Activated T-cell treated with anti-CD3 and anti-CD28 coated beads, Interleukin-2, amount 50 U/mL, for 72 hours (primary cell): Measurements from ENCODE around the gene AZU1. TPM values are rescaled to one million over a fixed set of nuclear protein-coding genes. Genes with fewer than 3 reads are reported as not detected.

ENCODE experiments used
- ATAC-seq, 2 donors: fragments of 150-1000 bp; cut with Tn5 transposase; replicated peaks in 1 of 2; 2 replicates each; pipeline ENCODE4 v1.10.0; 2021; ENCODE audit warnings: moderate library complexity in 2 of 2, mild to moderate bottlenecking in 1 of 2
- DNase-seq, 2 donors: peaks; one replicate each; pipeline ENCODE4 v3.0.0; 2021 to 2022; ENCODE audit warnings: mixed read lengths in 1 of 2
- H3K27ac Mint-ChIP-seq: one replicate; pipeline ENCODE4 v1.8.0; 2022; ENCODE audit warnings: mild to moderate bottlenecking, moderate library complexity, mixed read lengths
- H3K27me3 Mint-ChIP-seq: one replicate; pipeline ENCODE4 v1.8.0; 2022; ENCODE audit warnings: low read depth, mixed read lengths
- H3K36me3 Mint-ChIP-seq, 2 donors: one replicate each; pipeline ENCODE4 v1.8.0; 2022; ENCODE audit warnings: mixed read lengths in 2 of 2, mild to moderate bottlenecking in 1 of 2; ENCODE audit not compliant: insufficient read depth in 2 of 2
- H3K4me1 Mint-ChIP-seq: one replicate; pipeline ENCODE4 v1.8.0; 2022; ENCODE audit warnings: low read depth, mixed read lengths
- H3K4me3 Mint-ChIP-seq, 2 donors: one replicate each; pipeline ENCODE4 v1.8.0; 2022; ENCODE audit warnings: mild to moderate bottlenecking in 2 of 2, mixed read lengths in 2 of 2, moderate library complexity in 2 of 2
- H3K9me3 Mint-ChIP-seq, 2 donors: one replicate each; pipeline ENCODE4 v1.8.0; 2022; ENCODE audit warnings: mixed read lengths in 2 of 2
- total RNA-seq, 2 donors: library from RNA; stranded (reverse); gene quantifications; one replicate each; pipeline ENCODE4 v1.2.3, GENCODE V29; 2022

AZU1 gene
- total RNA-seq, 2 donors from 2014 or later: not detected

GRCh38 chr19:866769-867300, 39.2 kb downstream of the AZU1 start:
- Mint-ChIP-seq H3K9me3 (no peaks in the 10 kb centered on the region), H3K4me1 (peaks cover 15% of the 10 kb centered on the region), H3K27me3 (no peaks in the 10 kb centered on the region), H3K4me3 (no peak overlapping the region), H3K36me3 (peaks cover 2 to 4% of the 10 kb centered on the region in 2 donors), H3K27ac (no peak overlapping the region)
- ATAC-seq (no peak), DNase-seq (no peak)

GRCh38 chr19:867301-867793, 39.7 kb downstream of the AZU1 start:
- no peak overlapping the region for H3K27ac Mint-ChIP-seq
- peaks cover 19% of the 10 kb centered on the region for H3K4me1 Mint-ChIP-seq
- H3K27me3 Mint-ChIP-seq: no peaks in the 10 kb centered on the region
- H3K9me3 Mint-ChIP-seq: no peaks in the 10 kb centered on the region
- ATAC-seq: no peak
- no peak overlapping the region for H3K4me3 Mint-ChIP-seq
- peaks cover 2 to 4% of the 10 kb centered on the region in 2 donors for H3K36me3 Mint-ChIP-seq
- no peak for DNase-seq

GRCh38 chr19:867855-868457, 40.3 kb downstream of the AZU1 start:
- H3K9me3 Mint-ChIP-seq: no peaks in the 10 kb centered on the region
- no peak overlapping the region for H3K27ac Mint-ChIP-seq
- peaks cover 2 to 4% of the 10 kb centered on the region in 2 donors for H3K36me3 Mint-ChIP-seq
- no peak for DNase-seq
- H3K4me3 Mint-ChIP-seq: no peak overlapping the region
- no peaks in the 10 kb centered on the region for H3K27me3 Mint-ChIP-seq
- H3K4me1 Mint-ChIP-seq: peaks cover 20% of the 10 kb centered on the region
- ATAC-seq: no peak

GRCh38 chr19:868458-869244, 41.0 kb downstream of the AZU1 start:
- H3K4me1 Mint-ChIP-seq: peaks cover 14% of the 10 kb centered on the region
- no peak for DNase-seq
- H3K27me3 Mint-ChIP-seq: no peaks in the 10 kb centered on the region
- H3K9me3 Mint-ChIP-seq: no peaks in the 10 kb centered on the region
- no peak overlapping the region for H3K27ac Mint-ChIP-seq
- H3K36me3 Mint-ChIP-seq: peaks cover 2 to 4% of the 10 kb centered on the region in 2 donors
- no peak for ATAC-seq
- no peak overlapping the region for H3K4me3 Mint-ChIP-seq

GRCh38 chr19:869245-870177, 41.9 kb downstream of the AZU1 start:
- H3K9me3 Mint-ChIP-seq: no peaks in the 10 kb centered on the region
- H3K27ac Mint-ChIP-seq: no peak overlapping the region
- peaks cover 11% of the 10 kb centered on the region for H3K4me1 Mint-ChIP-seq
- H3K36me3 Mint-ChIP-seq: peaks cover 2 to 4% of the 10 kb centered on the region in 2 donors
- ATAC-seq (no peak), DNase-seq (no peak)
- no peaks in the 10 kb centered on the region for H3K27me3 Mint-ChIP-seq
- no peak overlapping the region for H3K4me3 Mint-ChIP-seq

- no peak for ATAC-seq
- Mint-ChIP-seq H3K27ac (no peak overlapping the region), H3K36me3 (peaks cover 2 to 4% of the 10 kb centered on the region in 2 donors), H3K9me3 (no peaks in the 10 kb centered on the region), H3K4me1 (peaks cover 11% of the 10 kb centered on the region), H3K4me3 (peak overlapping the region; percentile 36 to 52), H3K27me3 (no peaks in the 10 kb centered on the region)
- DNase-seq: no peak
Measured at GRCh38 chr19:870314-870713, 42.7 kb downstream of the AZU1 start.

GRCh38 chr19:870963-871401, 43.3 kb downstream of the AZU1 start:
- H3K27ac Mint-ChIP-seq: no peak overlapping the region
- H3K9me3 Mint-ChIP-seq: no peaks in the 10 kb centered on the region
- H3K36me3 Mint-ChIP-seq: peaks cover 2 to 4% of the 10 kb centered on the region in 2 donors
- DNase-seq: no peak
- H3K27me3 Mint-ChIP-seq: no peaks in the 10 kb centered on the region
- ATAC-seq: no peak
- H3K4me1 Mint-ChIP-seq: peaks cover 11% of the 10 kb centered on the region
- H3K4me3 Mint-ChIP-seq: no peak overlapping the region

- Mint-ChIP-seq H3K27ac (peak overlapping the region; percentile 87), H3K4me3 (peak overlapping the region; percentile 74 to 80), H3K4me1 (peaks cover 11% of the 10 kb centered on the region), H3K9me3 (no peaks in the 10 kb centered on the region), H3K27me3 (no peaks in the 10 kb centered on the region), H3K36me3 (peaks cover 2 to 4% of the 10 kb centered on the region in 2 donors)
- ATAC-seq (no peak), DNase-seq (no peak)
Measured at GRCh38 chr19:871446-872265, 44.0 kb downstream of the AZU1 start.

- no peaks in the 10 kb centered on the region for H3K9me3 Mint-ChIP-seq
- peak overlapping the region; percentile 74 to 80 for H3K4me3 Mint-ChIP-seq
- no peaks in the 10 kb centered on the region for H3K27me3 Mint-ChIP-seq
- H3K4me1 Mint-ChIP-seq: peaks cover 11% of the 10 kb centered on the region
- peak overlapping the region; percentile 56 for H3K27ac Mint-ChIP-seq
- H3K36me3 Mint-ChIP-seq: peaks cover 2 to 4% of the 10 kb centered on the region in 2 donors
- DNase-seq: peak; percentile 87 to 92
- ATAC-seq: peak; percentile 88 to 89
Measured at GRCh38 chr19:872266-872951, 44.8 kb downstream of the AZU1 start.

- peak overlapping the region; percentile 63 to 70 for H3K4me3 Mint-ChIP-seq
- H3K9me3 Mint-ChIP-seq: no peaks in the 10 kb centered on the region
- H3K36me3 Mint-ChIP-seq: peaks cover 0 to 4% of the 10 kb centered on the region in 2 donors
- no peaks in the 10 kb centered on the region for H3K27me3 Mint-ChIP-seq
- H3K27ac Mint-ChIP-seq: no peak overlapping the region
- H3K4me1 Mint-ChIP-seq: peaks cover 11% of the 10 kb centered on the region
- DNase-seq: peak; percentile 71 to 83
- peak; percentile 80 to 82 for ATAC-seq
Measured at GRCh38 chr19:873084-873483, 45.4 kb downstream of the AZU1 start.

- Mint-ChIP-seq H3K9me3 (no peaks in the 10 kb centered on the region), H3K4me1 (peaks cover 11% of the 10 kb centered on the region), H3K4me3 (no peak overlapping the region), H3K27ac (no peak overlapping the region), H3K27me3 (no peaks in the 10 kb centered on the region), H3K36me3 (peaks cover 0 to 3% of the 10 kb centered on the region in 2 donors)
- DNase-seq: no peak
- ATAC-seq: no peak
Measured at GRCh38 chr19:873561-874041, 46.0 kb downstream of the AZU1 start.
